T-cell (primary cell): ENCODE results near the gene EAF1. TPM values are rescaled to one million over a fixed set of nuclear protein-coding genes. Genes with fewer than 3 reads are reported as not detected.
A peak's percentile ranks its signal among the peaks of the same experiment; 100 is the strongest.
"Not testable (repeated sequence)": the region's sequence is repeated elsewhere in the genome, so short reads cannot be mapped to it uniquely, and the experiment has no call there.

Experiments
- ATAC-seq, 4 experiments: fragments of 200-7000 bp in 3 of 4; fragments of 150-1000 bp in 1 of 4; cut with Tn5 transposase; replicated peaks in 1 of 4; 1 replicate in 3 of 4; 2 replicates in 1 of 4; pipeline ENCODE4 v1.10.0; 2021; ENCODE audit warnings: moderate library complexity in 3 of 4, mild to moderate bottlenecking in 2 of 4, moderate number of reproducible peaks in 1 of 4
- CTCF ChIA-PET, 2 donors: fragments of 300-600 bp; sonication (Branson Sonifier 250); formaldehyde crosslinking; loops; one replicate each; lab custom pipeline; 2022; ENCODE audit warnings: antibody characterized with exemption in 2 of 2; lab: Charles Lee
- POLR2A ChIA-PET, 2 donors: fragments of 300-600 bp; sonication (Branson Sonifier 250); formaldehyde crosslinking; loops; one replicate each; lab custom pipeline; 2022; ENCODE audit warnings: antibody characterized with exemption in 2 of 2; lab: Charles Lee
- DNase-seq, 35 experiments: peaks; one replicate each; pipeline versions ENCODE4 v3.0.0 to v3.0.0-alpha.2; 2013 to 2023
- H3K27ac ChIP-seq: one replicate; pipeline ENCODE4 v1.5.1; 2013; ENCODE audit warnings: low read length
- H3K27me3 ChIP-seq, 2 experiments: replicated peaks in 1 of 2; 1 replicate in 1 of 2; 2 replicates in 1 of 2; pipeline versions ENCODE4 v1.6.1 to v1.7.0; 2013; ENCODE audit warnings: low read length in 1 of 2, mixed read lengths in 1 of 2; ENCODE audit not compliant: control insufficient read depth in 2 of 2, insufficient read depth in 2 of 2; ENCODE audit errors: extremely low read depth in 1 of 2
- H3K36me3 ChIP-seq, 2 donors: 1 replicate in 1 of 2; 2 replicates in 1 of 2; pipeline versions ENCODE4 v1.6.1 to v1.7.0; 2013; ENCODE audit warnings: low read length in 1 of 2; ENCODE audit not compliant: control insufficient read depth in 2 of 2, insufficient read depth in 1 of 2; ENCODE audit errors: extremely low read depth in 1 of 2
- H3K4me1 ChIP-seq, 2 experiments: 1 replicate in 1 of 2; 2 replicates in 1 of 2; pipeline versions ENCODE4 v1.6.1 to v1.7.0; 2013; ENCODE audit warnings: low read length in 2 of 2, mixed read lengths in 1 of 2; ENCODE audit not compliant: insufficient read depth in 2 of 2, control insufficient read depth in 1 of 2; ENCODE audit errors: extremely low read depth in 1 of 2
- H3K4me3 ChIP-seq, 2 donors: 1 replicate in 1 of 2; 2 replicates in 1 of 2; pipeline versions ENCODE4 v1.5.1 to v1.7.0; 2013; ENCODE audit warnings: mild to moderate bottlenecking in 2 of 2, low read length in 1 of 2, moderate library complexity in 1 of 2; ENCODE audit not compliant: control insufficient read depth in 1 of 2; ENCODE audit errors: extremely low read depth in 1 of 2
- H3K9me3 ChIP-seq: 2 replicates; pipeline ENCODE4 v1.7.0; 2013
- H3K27ac Mint-ChIP-seq, 2 donors: one replicate each; pipeline ENCODE4 v1.8.0; 2020 to 2021; ENCODE audit warnings: mild to moderate bottlenecking in 2 of 2, mixed read lengths in 2 of 2
- H3K27me3 Mint-ChIP-seq, 2 donors: one replicate each; pipeline ENCODE4 v1.8.0; 2021 to 2022; ENCODE audit warnings: mixed read lengths in 2 of 2
- H3K36me3 Mint-ChIP-seq: one replicate; pipeline ENCODE4 v1.8.0; 2021; ENCODE audit warnings: mixed read lengths
- H3K4me1 Mint-ChIP-seq, 3 donors: one replicate each; pipeline ENCODE4 v1.8.0; 2020 to 2022; ENCODE audit warnings: mixed read lengths in 3 of 3, mild to moderate bottlenecking in 1 of 3
- H3K4me3 Mint-ChIP-seq, 3 donors: one replicate each; pipeline ENCODE4 v1.8.0; 2020 to 2022; ENCODE audit warnings: mild to moderate bottlenecking in 3 of 3, mixed read lengths in 3 of 3, moderate library complexity in 3 of 3
- H3K9me3 Mint-ChIP-seq, 3 donors: one replicate each; pipeline ENCODE4 v1.8.0; 2020 to 2022; ENCODE audit warnings: mixed read lengths in 3 of 3
- WGBS: methylation state at CpG from one replicate; pipeline ENCODE4 v1.1.5; 2013; ENCODE audit warnings: missing lambda C conversion rate; ENCODE audit not compliant: insufficient coverage; 5-methylcytosine and 5-hydroxymethylcytosine counted together
- total RNA-seq, 35 experiments: library from RNA in 6 of 35; stranded (reverse) in 6 of 35; fragments of 120-200 nt in 1 of 35; gene quantifications; one replicate each; pipeline versions ENCODE4 v1.2.1 to v1.2.4 and lab custom pipeline; 2013 to 2026

Gene EAF1
- total RNA-seq, 5 donors from 2014 or later (not counting 1 experiment from before 2014, with no cell fraction given) = 17.9 to 29.7 (median 22.8) TPM

DNA sequence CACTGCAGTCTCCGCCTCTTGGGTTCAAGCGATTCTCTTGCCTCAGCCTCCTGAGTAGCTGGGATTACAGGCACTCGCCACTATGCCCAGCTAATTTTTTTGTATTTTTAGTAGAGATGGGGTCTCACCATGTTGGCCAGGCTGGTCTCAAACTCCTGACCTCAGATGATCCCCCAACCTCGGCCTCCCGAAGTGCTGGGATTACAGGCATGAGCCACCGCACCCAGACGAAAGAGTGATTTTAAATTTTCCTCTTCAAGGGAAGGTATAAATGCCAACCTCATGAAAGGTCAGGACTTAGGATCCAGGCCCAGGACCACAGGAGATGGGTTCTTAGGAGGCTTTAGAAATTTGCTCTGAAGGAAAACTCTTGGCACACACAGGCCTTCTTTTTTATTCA, 16.4 kb upstream of the EAF1 start:
- POLR2A ChIA-PET = interaction anchor here in 1 of 2 donors (0.6 kb wide), 1 partner anchor 1817 kb away, joined by 13 read pairs; no protein-coding TSS in a partner anchor
- peaks cover 41% of the 10 kb centered on the region for H3K36me3 Mint-ChIP-seq
- CTCF ChIA-PET = not testable (repeated sequence)

DNA sequence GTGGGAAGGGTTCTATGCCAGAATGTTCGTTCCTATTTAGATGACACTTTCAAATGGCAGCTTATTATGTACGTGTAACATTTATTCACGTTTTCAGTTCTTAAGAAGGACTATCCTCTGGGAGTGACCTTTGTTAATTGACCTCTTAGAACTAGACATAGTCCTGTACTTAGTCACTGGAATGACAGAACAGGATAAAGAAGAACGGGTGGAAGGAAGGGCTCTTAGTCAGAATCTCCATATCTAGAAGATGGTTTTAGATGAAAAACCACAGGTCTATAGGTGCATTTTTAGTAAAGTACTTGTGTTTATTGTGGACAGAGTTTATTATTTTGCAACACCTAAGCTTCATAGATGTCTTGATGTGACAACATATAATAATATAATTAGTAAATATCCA, 6.5 kb upstream of the EAF1 start:
- ATAC-seq (no peak), DNase-seq (no peak)
- Mint-ChIP-seq H3K27ac (no peak overlapping the region), H3K36me3 (peaks cover 40% of the 10 kb centered on the region), H3K9me3 (no peaks in the 10 kb centered on the region), H3K4me1 (peaks cover 13 to 29% (median 29%) of the 10 kb centered on the region in 3 donors), H3K4me3 (no peak overlapping the region), H3K27me3 (no peaks in the 10 kb centered on the region)
- Histone ChIP-seq H3K4me1 (peaks cover 2 to 5% of the 10 kb centered on the region in 2 experiments), H3K27me3 (no peaks in the 10 kb centered on the region), H3K27ac (no peak overlapping the region), H3K4me3 (no peak overlapping the region), H3K9me3 (no peaks in the 10 kb centered on the region), H3K36me3 (peaks cover 0 to 39% of the 10 kb centered on the region in 2 donors)
- CTCF ChIA-PET = no interaction called here
- 100% methylated on average over 2 of the region's 4 CpGs for WGBS
- POLR2A ChIA-PET = no interaction called here

More for the DNA sequence above, 16.4 kb upstream of the EAF1 start:
- H3K4me3 ChIP-seq, H3K27ac ChIP-seq, H3K27ac Mint-ChIP-seq, H3K27me3 ChIP-seq, H3K27me3 Mint-ChIP-seq, H3K9me3 ChIP-seq, DNase-seq, H3K4me1 Mint-ChIP-seq, H3K4me3 Mint-ChIP-seq, H3K9me3 Mint-ChIP-seq, H3K4me1 ChIP-seq, ATAC-seq: not testable (repeated sequence)
- H3K36me3 ChIP-seq = peaks cover 17 to 56% of the 10 kb centered on the region in 2 donors
- WGBS = no CpG with 5 or more reads among the region's 7 CpGs

DNA sequence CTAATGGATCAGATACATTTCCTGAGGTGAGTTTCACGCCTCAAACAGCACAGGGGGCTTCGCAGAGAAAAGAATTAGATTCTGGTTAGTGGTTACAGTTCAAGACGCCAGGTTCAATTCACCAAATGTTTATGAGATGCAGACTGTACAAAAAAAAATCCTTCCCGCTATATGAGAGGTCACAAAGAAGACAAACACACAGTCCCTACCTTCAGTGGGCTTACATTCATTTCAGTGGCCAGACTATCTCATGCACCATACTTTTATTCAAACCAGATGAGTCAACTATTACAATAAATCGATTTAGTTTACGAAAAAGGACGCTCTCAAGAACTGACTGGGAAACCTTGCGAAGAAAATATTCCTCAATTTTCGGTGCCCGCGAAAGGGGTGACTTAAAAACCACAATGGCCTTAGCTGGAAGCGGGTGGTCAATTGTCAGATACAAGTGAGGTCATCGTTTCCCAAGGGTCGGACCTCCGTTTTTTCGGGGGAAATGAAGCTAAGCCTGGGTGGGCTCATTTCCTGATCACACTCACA, 749 bp upstream of the EAF1 start:
- H3K4me1 Mint-ChIP-seq = peaks cover 57 to 66% (median 63%) of the 10 kb centered on the region in 3 donors

DNA sequence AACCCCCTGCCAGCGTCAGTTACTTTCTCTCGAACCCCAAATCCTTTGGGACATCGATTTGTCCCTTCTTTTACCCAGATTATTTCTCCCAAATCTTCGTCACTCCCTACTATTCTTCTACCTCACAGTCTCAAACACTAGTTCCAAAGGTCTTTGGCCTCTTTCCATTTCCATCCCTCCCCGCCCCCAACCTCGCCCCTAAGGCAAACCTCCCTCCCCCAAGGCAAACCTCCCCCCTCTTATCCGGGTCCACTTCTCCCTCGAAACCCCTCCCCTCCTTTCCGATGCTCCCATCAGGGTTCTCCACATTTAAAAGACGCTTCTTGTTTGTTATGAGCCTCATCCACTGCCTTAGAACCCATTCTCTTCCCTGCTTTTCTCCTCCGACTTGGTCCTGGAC, 583 bp downstream of the EAF1 start:
- Histone ChIP-seq H3K27ac (peak overlapping the region; percentile 65), H3K4me3 (peak overlapping the region; percentile 93 to 96), H3K4me1 (peaks cover 31 to 34% of the 10 kb centered on the region in 2 experiments), H3K9me3 (no peaks in the 10 kb centered on the region), H3K27me3 (no peaks in the 10 kb centered on the region), H3K36me3 (peaks cover 0 to 31% of the 10 kb centered on the region in 2 donors)
- WGBS = 2% methylated on average over 10 of the region's 11 CpGs
- Mint-ChIP-seq H3K4me1 (peaks cover 63 to 71% (median 66%) of the 10 kb centered on the region in 3 donors), H3K27me3 (no peaks in the 10 kb centered on the region), H3K4me3 (peak overlapping the region; percentile 97 to 100 (median 97)), H3K36me3 (peaks cover 22% of the 10 kb centered on the region), H3K9me3 (no peaks in the 10 kb centered on the region), H3K27ac (peak overlapping the region; percentile 88 to 96)
- no peak for ATAC-seq
- ChIA-PET POLR2A (interaction anchor here in 1 of 2 donors (0.7 kb wide), 1 partner anchor 108 kb away, joined by 3 read pairs; no protein-coding TSS in a partner anchor), CTCF (interaction anchor here in 1 of 2 donors (0.6 kb wide), 1 partner anchor 10 kb away, joined by 3 read pairs; no protein-coding TSS in a partner anchor)
- DNase-seq = no peak

More for the DNA sequence above, 749 bp upstream of the EAF1 start:
- ATAC-seq = no peak
- peaks cover 0 to 31% of the 10 kb centered on the region in 2 donors for H3K36me3 ChIP-seq
- Mint-ChIP-seq H3K27me3 (no peaks in the 10 kb centered on the region), H3K36me3 (peaks cover 19% of the 10 kb centered on the region), H3K4me3 (peak overlapping the region; percentile 97 to 100 (median 97)), H3K27ac (peak overlapping the region; percentile 88 to 96), H3K9me3 (no peaks in the 10 kb centered on the region)
- DNase-seq = no peak
- peaks cover 31 to 34% of the 10 kb centered on the region in 2 experiments for H3K4me1 ChIP-seq
- H3K4me3 ChIP-seq = peak overlapping the region; percentile 93 to 96
- ChIA-PET CTCF (interaction anchor here in 1 of 2 donors (0.9 to 1.6 kb wide), 2 partner anchors 159 to 221 kb away, joined by 3 to 4 read pairs; partner anchors contain the start of gene CAPN7), POLR2A (interaction anchor here in 1 of 2 donors (0.7 kb wide), 1 partner anchor 218 kb away, joined by 3 read pairs; no protein-coding TSS in a partner anchor)
- WGBS = 53% methylated on average over 12 of the region's 16 CpGs
- H3K27ac ChIP-seq = peak overlapping the region; percentile 65
- H3K27me3 ChIP-seq = no peaks in the 10 kb centered on the region
- no peaks in the 10 kb centered on the region for H3K9me3 ChIP-seq

DNA sequence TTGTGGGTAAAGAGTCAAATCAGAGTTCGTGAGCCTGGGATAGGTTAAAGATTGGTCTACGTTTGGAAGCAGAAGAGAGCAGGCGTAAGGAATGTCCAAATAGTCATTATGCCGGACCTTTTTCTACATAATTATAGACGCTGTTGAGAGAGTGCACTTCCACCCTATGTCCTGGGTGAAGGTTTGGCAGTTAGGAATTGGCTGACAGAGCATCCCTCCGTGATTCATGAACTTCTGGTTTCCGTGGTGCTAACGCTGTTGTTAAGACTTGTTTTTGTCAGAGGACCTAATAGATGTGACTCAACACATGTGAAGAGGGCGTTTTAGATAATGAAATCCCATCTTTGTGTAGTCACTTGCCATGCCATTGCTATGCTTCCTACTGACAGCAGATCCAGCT, 1.1 kb downstream of the EAF1 start:
- peaks cover 25% of the 10 kb centered on the region for H3K36me3 Mint-ChIP-seq
- peak in 5 of 35 experiments; percentile 3 to 32 (median 13) for DNase-seq
- POLR2A ChIA-PET = no interaction called here
- H3K4me1 ChIP-seq = peaks cover 31 to 34% of the 10 kb centered on the region in 2 experiments
- peaks cover 63 to 76% (median 69%) of the 10 kb centered on the region in 3 donors for H3K4me1 Mint-ChIP-seq
- ATAC-seq = peak in 2 of 4 experiments; percentile 18 to 36
- no peaks in the 10 kb centered on the region for H3K9me3 Mint-ChIP-seq
- peak overlapping the region; percentile 93 to 96 for H3K4me3 ChIP-seq
- no peaks in the 10 kb centered on the region for H3K27me3 Mint-ChIP-seq
- peak overlapping the region; percentile 88 to 96 for H3K27ac Mint-ChIP-seq
- H3K27ac ChIP-seq = no peak overlapping the region
- H3K4me3 Mint-ChIP-seq = peak overlapping the region; percentile 97 to 100 (median 97)
- H3K9me3 ChIP-seq = no peaks in the 10 kb centered on the region
- no peaks in the 10 kb centered on the region for H3K27me3 ChIP-seq
- 0% methylated on average over 2 of the region's 9 CpGs for WGBS
- peaks cover 0 to 31% of the 10 kb centered on the region in 2 donors for H3K36me3 ChIP-seq
- CTCF ChIA-PET = no interaction called here

DNA sequence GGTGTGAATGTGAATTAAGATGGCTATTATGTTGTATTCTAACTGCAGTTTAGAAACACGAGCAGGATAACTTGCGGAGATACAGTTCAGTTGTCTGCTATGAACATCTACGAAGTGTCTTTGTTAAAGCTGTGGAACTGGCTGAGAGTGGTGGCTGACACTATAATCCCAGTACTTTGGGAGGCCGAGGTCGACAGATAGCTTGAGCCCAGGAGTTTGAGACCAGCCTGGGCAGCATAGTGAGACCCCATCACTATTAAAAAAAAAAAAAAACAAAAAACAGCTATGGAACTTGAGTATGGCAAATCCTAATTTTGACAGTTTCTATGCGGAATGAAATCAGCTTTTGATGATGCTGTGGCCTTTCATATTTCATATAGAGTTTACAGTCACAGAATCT, 1.7 kb downstream of the EAF1 start:
- H3K4me1 ChIP-seq = peaks cover 31 to 34% of the 10 kb centered on the region in 2 experiments
- 74% methylated on average over 4 of the region's 6 CpGs for WGBS
- H3K27me3 ChIP-seq = no peaks in the 10 kb centered on the region
- no peak overlapping the region for H3K27ac ChIP-seq
- H3K36me3 ChIP-seq = peaks cover 0 to 33% of the 10 kb centered on the region in 2 donors
- Mint-ChIP-seq H3K9me3 (no peaks in the 10 kb centered on the region), H3K27me3 (no peaks in the 10 kb centered on the region), H3K27ac (peak overlapping the region; percentile 88 to 96), H3K36me3 (peaks cover 29% of the 10 kb centered on the region), H3K4me3 (peak overlapping the region; percentile 97 to 100 (median 97)), H3K4me1 (peaks cover 63 to 80% (median 69%) of the 10 kb centered on the region in 3 donors)
- ChIA-PET POLR2A (no interaction called here), CTCF (interaction anchor here in 1 of 2 donors (1.3 kb wide), 1 partner anchor 223 kb away, joined by 4 read pairs; the partner anchor contains the start of gene CAPN7)
- no peaks in the 10 kb centered on the region for H3K9me3 ChIP-seq
- DNase-seq (no peak), ATAC-seq (no peak)
- H3K4me3 ChIP-seq = peak overlapping the region in 1 of 2 donors; percentile 93
